ENCODE results near the gene NDUFA5.

NDUFA5 gene

DNA sequence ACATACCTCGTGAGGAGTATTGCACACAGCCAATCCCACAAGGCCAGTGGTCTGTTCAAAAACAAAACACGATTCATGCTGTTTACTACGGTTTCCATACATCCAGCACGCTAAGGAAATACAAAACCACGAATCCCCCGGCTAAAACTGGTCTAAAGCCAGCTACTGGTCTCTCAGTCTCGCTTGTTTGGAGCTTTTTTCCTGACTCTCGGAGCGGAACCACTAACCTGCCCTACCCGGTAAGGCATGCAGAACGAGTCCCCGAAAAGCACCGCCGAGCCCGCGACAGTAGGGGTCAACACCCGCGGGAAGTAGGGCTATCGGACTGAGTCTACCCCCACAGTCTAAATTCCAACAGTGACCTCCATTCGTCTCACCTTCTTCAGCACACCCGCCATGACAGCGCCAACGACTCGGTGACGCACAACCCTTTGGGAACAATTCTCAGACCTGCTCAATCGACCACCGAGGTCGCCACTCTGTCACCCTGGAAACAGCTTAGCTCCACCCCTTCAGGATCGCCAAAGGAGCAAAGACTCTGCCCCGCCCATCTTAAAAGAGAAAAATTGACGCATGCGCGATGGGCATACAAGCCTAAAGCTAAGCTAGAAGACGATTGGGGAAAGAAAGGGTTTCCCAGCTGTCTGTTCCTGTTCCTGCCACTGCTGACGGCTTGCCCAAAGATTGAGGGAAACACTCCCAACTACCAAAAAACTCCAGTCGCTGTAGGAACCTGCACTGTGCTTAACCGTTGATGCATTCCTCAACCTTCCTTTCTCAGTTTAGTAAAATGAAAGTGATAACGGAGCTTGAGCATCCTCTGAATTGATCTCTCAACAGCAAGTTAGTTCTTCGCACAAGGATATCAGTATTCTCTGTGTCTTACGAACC, at the start of gene NDUFA5:
NDUFA5 (minus strand) TSS at position 421 of the 891 bp plus-strand sequence; CDS start at position 398, 23 bp downstream.
- peaks cover 30% of the 10 kb centered on the region for H3K27me3 ChIP-seq
- peak within 1 kb of the TSS; percentile 64 to 74 for H3K4me3 ChIP-seq (ENCODE audit: low read depth in 1 of 2, low read length in 1 of 2)
- H3K4me1 ChIP-seq (ENCODE audit: control insufficient read depth in 1 of 2, insufficient read depth in 1 of 2, low read depth in 1 of 2, low read length in 1 of 2) = peaks cover 5 to 13% of the 10 kb centered on the region in 2 experiments
- H3K36me3 ChIP-seq = peaks cover 8% of the 10 kb centered on the region
- H3K27ac ChIP-seq = peak within 1 kb of the TSS; percentile 70
- TF ChIP-seq, protein P1, sequence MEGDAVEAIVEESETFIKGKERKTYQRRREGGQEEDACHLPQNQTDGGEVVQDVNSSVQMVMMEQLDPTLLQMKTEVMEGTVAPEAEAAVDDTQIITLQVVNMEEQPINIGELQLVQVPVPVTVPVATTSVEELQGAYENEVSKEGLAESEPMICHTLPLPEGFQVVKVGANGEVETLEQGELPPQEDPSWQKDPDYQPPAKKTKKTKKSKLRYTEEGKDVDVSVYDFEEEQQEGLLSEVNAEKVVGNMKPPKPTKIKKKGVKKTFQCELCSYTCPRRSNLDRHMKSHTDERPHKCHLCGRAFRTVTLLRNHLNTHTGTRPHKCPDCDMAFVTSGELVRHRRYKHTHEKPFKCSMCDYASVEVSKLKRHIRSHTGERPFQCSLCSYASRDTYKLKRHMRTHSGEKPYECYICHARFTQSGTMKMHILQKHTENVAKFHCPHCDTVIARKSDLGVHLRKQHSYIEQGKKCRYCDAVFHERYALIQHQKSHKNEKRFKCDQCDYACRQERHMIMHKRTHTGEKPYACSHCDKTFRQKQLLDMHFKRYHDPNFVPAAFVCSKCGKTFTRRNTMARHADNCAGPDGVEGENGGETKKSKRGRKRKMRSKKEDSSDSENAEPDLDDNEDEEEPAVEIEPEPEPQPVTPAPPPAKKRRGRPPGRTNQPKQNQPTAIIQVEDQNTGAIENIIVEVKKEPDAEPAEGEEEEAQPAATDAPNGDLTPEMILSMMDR (IDR thresholded peaks at IDR 0.05) = peak; percentile 8
- no peaks in the 10 kb centered on the region for H3K9me3 ChIP-seq

DNA sequence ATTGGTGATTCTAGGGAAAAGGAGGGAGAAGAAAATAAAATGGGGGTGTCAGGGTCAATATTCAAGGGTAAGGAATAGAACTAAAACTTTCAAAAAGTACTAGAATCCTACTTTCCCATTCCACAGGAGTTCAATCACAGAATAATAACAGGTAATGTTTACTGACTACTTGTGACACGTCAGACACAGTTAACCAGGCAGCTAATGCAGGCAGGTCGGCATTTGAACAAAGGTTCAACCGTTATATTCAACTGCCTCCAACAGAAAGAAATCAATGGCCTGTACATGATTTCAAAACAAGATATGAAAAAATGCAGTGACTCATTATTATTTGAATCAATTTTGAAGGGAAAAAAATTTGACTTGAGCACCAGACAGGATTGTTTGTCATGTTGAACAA, 47.1 kb upstream of the NDUFA5 start:
- Histone ChIP-seq H3K9me3 (no peaks in the 10 kb centered on the region), H3K4me1 (ENCODE audit: control insufficient read depth in 1 of 2, insufficient read depth in 1 of 2, low read depth in 1 of 2, low read length in 1 of 2) (no peaks in the 10 kb centered on the region), H3K4me3 (ENCODE audit: low read depth in 1 of 2, low read length in 1 of 2) (no peak overlapping the region), H3K36me3 (no peaks in the 10 kb centered on the region), H3K27ac (no peak overlapping the region), H3K27me3 (no peaks in the 10 kb centered on the region)
- TF ChIP-seq, protein P1 (IDR thresholded peaks at IDR 0.05) = no peak

DNA sequence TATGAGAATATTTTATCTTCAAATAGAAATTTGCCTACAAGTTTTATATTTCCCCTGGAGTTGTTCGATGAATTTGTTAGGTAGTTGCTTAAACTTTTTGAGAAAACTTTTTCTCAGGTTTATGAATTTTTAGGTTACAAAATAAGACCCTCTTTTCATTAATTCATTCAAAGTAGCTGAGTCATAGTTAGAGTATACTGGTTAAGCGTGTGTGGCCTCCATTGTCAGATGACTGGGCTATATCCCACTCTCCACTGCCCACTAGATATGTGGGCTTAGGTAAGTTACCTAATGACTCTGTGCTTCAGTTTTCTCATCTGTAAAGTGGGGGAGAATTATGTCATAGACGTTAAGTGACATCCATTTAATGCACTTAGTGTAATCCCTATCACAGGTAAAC, 45.0 kb upstream of the NDUFA5 start:
- no peaks in the 10 kb centered on the region for H3K27me3 ChIP-seq
- no peaks in the 10 kb centered on the region for H3K9me3 ChIP-seq
- H3K4me3 ChIP-seq (ENCODE audit: low read depth in 1 of 2, low read length in 1 of 2) = no peak overlapping the region
- H3K4me1 ChIP-seq (ENCODE audit: control insufficient read depth in 1 of 2, insufficient read depth in 1 of 2, low read depth in 1 of 2, low read length in 1 of 2) = no peaks in the 10 kb centered on the region
- no peak overlapping the region for H3K27ac ChIP-seq
- TF ChIP-seq, protein P1 (IDR thresholded peaks at IDR 0.05) = no peak
- no peaks in the 10 kb centered on the region for H3K36me3 ChIP-seq

DNA sequence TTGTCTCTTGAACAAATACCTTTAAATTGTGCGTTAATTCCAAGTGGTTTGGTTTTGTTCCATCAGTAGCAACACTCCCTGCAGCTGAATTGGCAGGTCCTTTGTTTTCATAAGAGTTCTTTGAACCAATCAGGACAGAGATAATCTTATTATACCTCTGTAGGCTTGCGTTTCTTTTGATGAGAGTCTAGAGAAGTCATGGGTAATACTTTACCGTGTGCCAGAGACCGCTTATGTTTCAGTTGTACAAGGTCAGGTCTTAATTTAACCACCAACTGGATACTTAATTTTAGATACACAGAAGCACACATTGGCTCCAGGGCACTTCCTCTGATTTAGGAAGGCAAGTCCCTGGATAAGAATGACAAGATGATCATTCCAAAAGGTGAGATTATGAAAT, 43.9 kb upstream of the NDUFA5 start, which contains the start of gene ASB15:
ASB15 (plus strand) TSS at position 292 of the 400 bp plus-strand sequence. CDS start 12,682 bp downstream, outside the sequence.
- no peak within 1 kb of the TSS for H3K4me3 ChIP-seq (ENCODE audit: low read depth in 1 of 2, low read length in 1 of 2)
- no peaks in the 10 kb centered on the region for H3K36me3 ChIP-seq
- TF ChIP-seq, protein P1 (IDR thresholded peaks at IDR 0.05) = no peak
- H3K4me1 ChIP-seq (ENCODE audit: control insufficient read depth in 1 of 2, insufficient read depth in 1 of 2, low read depth in 1 of 2, low read length in 1 of 2) = no peaks in the 10 kb centered on the region
- H3K27me3 ChIP-seq = no peaks in the 10 kb centered on the region
- no peaks in the 10 kb centered on the region for H3K9me3 ChIP-seq
- no peak within 1 kb of the TSS for H3K27ac ChIP-seq

DNA sequence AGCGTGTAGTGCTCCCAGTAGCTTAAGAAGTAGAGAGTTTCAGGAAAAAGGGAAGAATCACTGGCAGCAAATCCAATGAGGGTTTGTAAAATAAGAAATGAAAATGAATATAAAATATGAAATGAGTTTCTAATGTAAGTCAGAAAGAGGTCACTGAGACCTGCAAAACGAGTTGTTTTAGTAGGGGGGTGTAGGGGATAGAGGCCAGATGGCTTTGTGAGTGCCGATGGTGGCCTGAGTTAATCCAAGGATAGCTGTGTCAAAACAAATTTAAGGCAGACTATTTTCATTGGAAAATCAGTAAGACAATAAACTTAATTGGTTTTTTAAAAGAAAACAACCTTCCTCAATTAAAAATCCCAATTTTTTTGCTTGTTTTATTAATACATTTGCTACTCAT, 43.3 kb upstream of the NDUFA5 start:
- no peaks in the 10 kb centered on the region for H3K9me3 ChIP-seq
- H3K36me3 ChIP-seq = no peaks in the 10 kb centered on the region
- no peak overlapping the region for H3K4me3 ChIP-seq (ENCODE audit: low read depth in 1 of 2, low read length in 1 of 2)
- H3K27me3 ChIP-seq = no peaks in the 10 kb centered on the region
- no peaks in the 10 kb centered on the region for H3K4me1 ChIP-seq (ENCODE audit: control insufficient read depth in 1 of 2, insufficient read depth in 1 of 2, low read depth in 1 of 2, low read length in 1 of 2)
- no peak overlapping the region for H3K27ac ChIP-seq
- TF ChIP-seq, protein P1 (IDR thresholded peaks at IDR 0.05) = no peak

Measured in neutrophil (primary cell).